Measurements from ENCODE around the gene FAM83G.
"Not testable (repeated sequence)": the region's sequence is repeated elsewhere in the genome, so short reads cannot be mapped to it uniquely, and the experiment has no call there.

FAM83G gene

DNA sequence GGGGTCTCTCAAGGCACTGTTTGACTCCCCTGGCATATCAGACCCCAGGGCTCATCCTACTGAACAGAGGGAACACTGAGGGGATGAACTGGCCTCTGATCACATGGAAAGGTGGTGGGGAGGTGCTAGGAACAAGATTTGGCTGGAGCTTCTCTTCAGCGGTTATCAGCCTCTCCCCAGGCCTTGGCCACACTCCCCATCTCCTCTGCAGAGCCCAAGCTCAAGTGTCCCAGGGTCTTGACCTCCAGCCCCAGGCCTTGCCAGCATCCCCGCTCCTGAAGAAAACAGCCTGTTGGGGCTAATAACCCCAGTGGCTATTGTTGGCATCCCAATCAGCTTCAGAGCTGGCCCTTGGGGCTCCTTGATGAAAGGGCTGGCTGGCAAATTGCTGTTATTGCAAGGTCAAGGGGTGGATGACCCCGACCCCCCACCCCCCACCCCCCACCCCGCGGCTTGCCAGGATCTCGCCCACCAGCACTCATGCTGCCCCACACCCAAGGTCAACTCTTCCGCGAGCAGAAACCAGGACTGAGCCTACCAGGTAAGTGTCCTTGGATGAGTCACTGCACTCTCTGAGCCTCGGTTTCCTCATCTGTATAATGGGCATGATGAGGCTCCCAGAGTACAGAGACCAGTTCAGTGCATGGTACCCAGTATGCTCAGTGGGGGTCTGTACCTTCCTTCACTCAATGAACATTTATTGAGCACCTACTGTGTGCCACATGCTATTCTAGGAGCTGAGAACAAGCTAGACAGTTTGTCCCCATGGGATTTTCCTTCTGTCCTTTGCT is 18.8 kb upstream of the FAM83G start:
- DNase-seq (ENCODE audit: low spot score) = no peak

DNA sequence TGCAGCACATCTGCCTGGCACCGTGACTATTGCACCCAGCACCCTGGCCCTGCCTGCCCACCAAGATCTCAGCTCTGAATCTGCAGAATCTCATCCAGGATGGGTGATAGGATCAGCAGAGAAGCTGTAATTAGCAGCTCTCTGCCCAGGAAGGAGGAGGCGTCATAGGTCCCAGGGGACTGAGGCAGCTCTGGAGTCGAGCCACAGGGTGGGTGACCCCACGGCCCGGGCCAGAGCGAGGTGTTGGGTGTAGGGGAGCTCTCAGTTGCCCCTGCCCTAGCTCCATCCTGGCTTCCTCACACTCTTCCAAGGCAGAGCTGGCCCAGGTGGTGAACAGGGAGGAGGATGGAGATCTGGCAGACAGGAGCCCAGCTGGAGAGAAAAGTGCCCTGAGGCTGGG is 18.2 kb upstream of the FAM83G start:
- no peak for DNase-seq (ENCODE audit: low spot score)

GRCh38 chr17:19022128-19022527 is 17.6 kb upstream of the FAM83G start:
- DNase-seq (ENCODE audit: low spot score) = no peak

DNA sequence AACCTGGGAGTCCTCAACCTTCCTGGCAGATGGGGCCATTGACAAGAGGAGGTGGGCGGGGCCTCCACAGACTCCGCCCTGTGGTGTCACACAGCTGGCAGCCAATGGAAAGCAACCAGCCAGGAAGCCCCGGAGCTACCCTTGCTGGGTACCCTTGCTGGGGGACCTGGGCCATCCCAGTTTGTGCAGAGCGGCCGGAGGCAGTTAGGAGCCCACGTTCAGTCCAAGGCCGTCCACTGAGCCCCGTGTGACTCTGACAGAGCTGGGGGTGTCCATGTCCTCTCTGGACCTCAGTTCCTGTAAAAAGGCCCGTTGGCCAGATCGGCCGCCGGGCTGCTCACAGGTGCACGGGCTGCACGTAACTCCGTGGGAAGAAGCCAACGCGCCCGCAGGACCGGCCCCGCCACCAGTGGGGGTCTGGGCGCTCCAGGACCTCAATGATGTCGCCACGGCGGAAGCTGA is 17.1 kb upstream of the FAM83G start:
- no peak for DNase-seq (ENCODE audit: low spot score)

DNA sequence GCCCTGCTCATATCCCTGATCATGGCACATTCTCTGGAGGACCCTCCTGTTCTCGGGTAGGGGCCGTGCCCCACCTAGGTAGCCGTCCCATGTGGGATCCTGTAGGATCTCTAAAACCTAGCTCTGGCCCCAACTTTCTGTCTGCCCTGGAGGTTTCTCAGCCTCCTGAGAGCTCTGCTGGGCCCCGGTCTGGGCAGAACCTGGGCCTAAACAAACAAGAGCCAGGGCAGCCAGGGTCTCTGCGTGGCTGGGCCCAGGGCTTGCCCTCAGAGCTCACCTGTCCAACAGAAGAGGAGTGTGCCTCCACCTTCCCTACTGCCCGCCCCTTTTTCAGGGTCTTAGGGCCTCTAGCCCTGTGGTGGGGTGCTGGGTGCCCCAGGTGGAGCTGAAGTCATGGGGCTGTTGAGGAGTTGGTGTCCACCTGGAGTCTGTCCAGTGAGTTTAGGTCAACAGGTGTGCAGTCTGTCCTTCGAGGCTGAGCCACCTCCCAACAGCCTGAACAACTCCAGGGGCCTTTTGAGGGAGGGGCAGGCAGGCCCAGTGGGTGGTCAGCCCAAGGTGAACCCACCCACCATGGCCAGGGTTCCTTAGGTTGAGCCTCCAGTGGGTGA is 16.6 kb upstream of the FAM83G start:
- not testable (repeated sequence) for DNase-seq (ENCODE audit: low spot score)

DNA sequence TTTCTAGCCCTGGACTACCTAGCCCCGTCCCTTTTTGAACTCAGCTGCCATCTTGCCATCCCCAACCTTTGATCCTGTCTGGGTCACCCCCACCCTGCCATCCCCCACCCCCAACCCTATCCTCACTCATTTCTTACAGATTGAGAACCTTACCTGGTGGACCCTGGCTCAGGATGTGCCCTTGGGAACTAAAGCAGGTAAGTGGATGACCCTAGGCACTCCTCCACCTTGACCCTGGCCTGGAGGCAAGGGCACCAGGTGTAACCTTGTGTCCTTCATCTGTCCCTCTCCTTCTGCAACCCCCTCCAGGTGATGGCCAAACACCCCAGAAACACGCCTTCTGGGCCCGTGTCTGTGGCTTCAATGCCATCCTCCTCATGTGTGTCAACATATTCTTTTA is 15.5 kb upstream of the FAM83G start:
- DNase-seq (ENCODE audit: low spot score) = no peak

GRCh38 chr17:19019041-19019941 is 14.7 kb upstream of the FAM83G start:
- DNase-seq (ENCODE audit: low spot score) = no peak

GRCh38 chr17:19018600-19018950 is 14.0 kb upstream of the FAM83G start:
- DNase-seq (ENCODE audit: low spot score) = no peak

DNA sequence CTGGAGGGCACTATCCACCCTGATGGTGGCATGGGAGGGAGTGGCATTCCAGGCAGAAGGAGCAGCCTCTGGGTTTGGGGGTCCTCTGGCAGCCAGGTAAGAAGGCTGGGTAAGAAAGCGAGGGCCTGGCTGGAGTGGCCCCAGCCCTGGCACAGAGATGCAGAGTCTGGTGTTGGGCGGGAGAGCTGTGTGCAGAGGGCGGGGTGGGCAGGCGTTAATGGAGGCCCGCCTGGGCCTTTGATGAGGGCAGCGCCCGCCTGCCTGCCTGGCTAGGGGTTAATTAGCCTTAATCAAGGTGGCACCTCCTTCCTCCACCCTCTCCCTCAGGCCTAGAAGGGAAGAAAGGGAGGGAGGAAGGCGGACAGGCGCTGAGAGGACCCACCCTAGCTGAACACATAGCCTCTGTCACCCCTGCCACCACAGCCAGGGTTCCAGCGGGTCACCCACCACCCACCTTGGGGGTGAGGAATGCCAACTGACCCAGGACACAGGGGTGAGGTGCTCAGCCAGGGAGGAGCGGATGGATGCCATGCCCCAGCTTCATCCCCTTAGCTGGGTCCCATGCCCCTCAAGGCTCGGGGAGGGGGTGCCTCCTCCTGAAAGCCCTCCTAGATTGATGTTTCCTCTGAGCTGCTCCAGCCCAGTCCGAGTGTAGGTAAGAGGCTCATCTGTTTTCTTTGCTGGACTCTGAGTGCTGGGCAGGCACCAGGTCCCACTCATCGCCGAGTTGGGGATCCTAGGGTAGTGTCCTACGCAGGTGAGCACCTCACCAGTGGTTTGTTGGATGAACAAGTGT is 13.4 kb upstream of the FAM83G start:
- DNase-seq (ENCODE audit: low spot score) = no peak

GRCh38 chr17:19017401-19017800 is 12.8 kb upstream of the FAM83G start:
- DNase-seq (ENCODE audit: low spot score) = no peak

DNA sequence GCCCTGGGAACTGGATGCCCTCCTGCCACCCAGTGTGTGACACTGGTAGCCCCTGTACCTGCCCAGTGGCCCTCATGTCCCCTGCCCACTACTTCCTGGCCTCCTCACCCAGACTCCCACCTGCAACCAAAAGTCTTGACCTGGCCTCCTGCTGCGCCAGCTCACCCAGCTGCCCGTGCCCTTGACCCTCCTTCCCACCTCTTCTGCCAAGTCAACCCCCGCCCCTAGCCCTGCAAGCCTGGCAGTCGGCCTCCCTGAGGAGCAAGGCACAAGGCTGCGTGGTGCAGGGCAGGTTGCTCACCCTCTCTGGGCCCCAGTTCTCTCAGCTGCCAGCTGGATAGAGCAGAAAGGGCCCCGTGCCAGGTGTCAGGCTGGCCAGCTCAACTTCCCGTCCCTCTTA is 12.3 kb upstream of the FAM83G start:
- no peak for DNase-seq (ENCODE audit: low spot score)

GRCh38 chr17:19016297-19016696 is 11.7 kb upstream of the FAM83G start:
- DNase-seq (ENCODE audit: low spot score) = no peak

- no peak for DNase-seq (ENCODE audit: low spot score)
These were observed 10.9 kb upstream of the FAM83G start for GRCh38 chr17:19015428-19015827.

DNA sequence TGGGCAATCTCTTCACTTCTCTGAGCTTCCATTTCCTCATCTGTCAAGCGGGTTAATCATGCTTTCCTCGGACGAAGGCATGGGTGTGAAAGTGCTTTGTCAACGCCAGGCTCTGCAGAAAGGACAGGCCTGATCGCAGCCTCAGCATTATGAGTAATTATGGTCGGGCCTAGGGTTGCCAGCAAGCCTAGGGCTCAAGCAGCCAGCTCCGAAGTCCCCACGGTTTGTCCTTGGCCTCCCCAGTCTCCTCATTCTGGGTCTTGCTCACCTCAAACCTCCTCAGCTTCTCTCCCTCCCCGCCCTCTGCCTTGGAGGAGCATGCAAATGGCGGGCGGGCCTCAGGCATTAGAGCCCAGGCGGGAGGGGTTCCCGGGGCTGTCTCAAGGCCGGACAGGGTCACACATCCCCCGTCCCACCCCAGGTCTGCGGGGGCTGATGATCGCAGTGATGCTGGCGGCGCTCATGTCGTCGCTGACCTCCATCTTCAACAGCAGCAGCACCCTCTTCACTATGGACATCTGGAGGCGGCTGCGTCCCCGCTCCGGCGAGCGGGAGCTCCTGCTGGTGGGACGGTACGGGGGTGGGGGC is 10.2 kb upstream of the FAM83G start:
- DNase-seq (ENCODE audit: low spot score) = no peak

DNA sequence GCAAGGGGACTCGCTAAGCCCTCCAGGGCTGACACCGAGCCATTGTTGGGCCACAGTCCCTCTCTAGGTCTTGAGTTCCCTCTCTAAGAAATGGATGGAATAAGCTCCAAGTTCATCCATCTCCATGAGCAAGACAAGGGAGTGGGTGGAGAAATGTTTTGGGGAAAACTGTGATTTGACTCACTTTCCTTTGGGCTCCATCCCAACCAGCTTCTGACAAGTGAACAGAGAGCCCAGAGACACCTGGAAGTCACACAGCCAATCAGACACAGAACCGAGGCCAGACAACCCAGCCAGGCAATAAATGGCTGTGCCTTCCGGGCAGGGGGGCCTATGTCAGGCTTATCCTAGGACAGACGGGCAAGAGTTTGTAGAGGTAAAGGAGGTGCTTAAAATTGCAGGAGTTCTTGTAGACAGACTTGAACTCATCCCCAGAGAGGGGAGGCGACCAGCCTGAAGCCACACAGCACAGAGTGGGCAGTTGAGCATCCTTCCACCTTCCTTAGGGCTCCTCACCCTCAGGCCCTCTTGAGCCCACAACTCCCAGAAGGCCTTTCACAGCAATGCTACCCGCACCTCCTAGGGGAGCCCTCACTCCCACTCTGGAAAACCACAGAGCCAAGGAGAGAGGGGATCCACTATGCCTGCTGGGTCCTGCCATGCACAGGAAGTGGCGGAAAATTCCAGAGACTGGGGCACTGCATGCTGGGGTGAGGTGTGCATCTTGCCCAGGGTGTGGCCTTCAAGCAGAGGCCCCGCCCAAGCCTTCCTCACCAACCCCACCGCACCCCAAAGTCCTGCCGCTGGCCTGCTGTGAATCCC is 9.5 kb upstream of the FAM83G start:
- no peak for DNase-seq (ENCODE audit: low spot score)

DNA sequence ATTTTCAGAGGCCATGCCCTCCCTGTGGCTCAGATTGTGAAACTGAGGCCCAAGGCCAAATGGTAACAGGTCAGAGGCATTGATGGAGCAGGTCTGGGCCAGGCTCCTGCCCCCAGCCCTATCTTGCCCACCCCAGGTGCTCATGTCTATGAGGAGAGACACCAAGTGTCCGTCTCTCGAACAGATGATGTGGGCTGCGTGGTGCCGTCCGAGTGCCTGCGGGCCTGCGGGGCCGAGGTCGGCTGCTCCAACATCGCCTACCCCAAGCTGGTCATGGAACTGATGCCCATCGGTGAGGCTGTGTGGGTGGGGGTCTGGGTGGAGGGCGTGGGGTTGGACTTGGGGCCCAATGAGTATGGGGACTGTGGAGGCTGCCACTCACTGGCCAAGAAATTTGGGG is 8.7 kb upstream of the FAM83G start:
- no peak for DNase-seq (ENCODE audit: low spot score)

DNA sequence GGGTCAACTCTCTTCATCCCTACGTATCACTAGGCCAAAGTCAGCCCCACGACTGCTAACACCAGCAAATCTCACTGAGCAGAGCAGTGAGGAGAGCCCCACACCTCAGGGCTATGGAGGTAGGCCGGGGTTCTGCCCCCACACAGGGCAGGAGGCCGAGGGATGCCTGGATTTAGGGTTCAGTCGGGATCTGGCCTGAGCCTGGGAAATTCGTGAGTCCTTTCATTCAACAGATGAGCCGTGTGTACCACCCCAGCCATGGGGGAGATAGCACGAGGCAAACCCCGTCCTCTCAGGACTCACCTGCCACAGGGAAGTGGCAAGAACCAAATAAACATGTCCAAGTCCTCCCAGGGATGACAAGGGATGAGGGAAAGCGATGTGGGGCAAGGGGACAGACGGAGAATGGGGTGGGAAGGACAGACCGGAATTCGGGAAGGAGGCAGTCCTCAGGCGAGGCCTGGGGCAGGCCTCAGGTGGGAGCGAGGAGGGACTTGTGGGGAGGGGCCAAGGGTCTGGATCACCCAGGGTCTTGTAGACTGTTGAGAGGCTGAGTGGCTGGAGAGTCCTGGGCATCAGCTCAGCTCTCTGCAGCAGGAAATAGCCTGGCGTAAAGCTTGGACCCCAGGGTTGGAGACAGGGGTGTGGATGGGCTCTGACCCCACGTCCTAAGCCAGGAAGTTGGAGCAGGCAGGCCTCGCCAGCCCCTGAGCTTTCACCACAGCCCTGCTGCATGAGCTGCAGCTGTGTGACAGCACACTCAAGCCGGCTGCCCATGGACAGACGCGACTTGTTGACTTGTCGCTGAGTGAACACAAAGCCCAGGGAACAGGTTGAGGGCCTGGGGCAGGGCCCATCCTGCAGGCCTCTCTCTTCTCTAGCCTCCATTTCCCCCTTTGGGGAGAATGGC is 7.9 kb upstream of the FAM83G start:
- no peak for DNase-seq (ENCODE audit: low spot score)

- DNase-seq (ENCODE audit: low spot score) = no peak
These were observed 7.0 kb upstream of the FAM83G start for GRCh38 chr17:19011581-19011980.

DNA sequence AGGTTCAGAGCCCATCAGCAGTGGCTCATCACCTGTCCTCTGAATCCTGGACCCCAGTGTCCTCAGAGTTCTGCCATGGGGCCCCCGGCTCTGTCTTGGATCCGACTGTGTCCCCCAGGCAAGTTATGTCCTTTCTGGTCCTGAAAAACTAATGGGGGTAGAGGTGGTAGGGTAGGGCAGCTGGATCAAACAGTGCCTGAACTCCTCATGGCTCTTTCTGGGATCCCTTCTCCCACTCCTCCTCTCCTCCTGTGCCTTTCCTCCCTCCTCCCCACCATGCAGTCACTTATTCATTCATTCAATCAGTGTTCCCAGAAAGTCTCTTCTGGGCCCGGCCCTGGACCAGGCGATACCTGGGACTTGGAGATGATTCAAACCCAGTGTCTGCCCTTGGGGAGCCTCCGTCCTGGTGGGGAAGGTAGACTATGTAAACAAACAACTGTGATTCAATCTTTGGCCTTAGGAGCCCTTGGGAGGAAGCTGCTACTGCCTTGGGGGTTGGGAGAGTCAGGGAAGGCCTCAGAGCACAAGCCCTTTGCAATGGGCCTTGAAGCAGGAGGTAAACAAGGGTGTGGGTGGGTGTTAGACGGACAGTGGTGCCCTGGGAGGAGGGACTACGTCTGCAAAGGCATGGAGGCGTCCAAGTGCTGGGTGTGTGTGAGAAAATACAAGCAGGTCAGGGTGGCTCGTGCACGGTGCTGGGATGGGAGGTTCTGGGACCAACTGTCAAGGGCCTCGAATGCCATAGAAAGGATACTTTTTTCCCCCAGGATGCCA is 6.4 kb upstream of the FAM83G start:
- DNase-seq (ENCODE audit: low spot score) = no peak
